Colonic mucosa (tissue), 4 donors: ENCODE results near the gene HBB. TPM values are rescaled to one million over a fixed set of nuclear protein-coding genes. Genes with fewer than 3 reads are reported as not detected.

Experiments used
- DNase-seq: peaks from one replicate; pipeline ENCODE4 v3.0.0-alpha.2; 2020
- H3K27ac ChIP-seq: fragments of 200-600 bp; one replicate; pipeline ENCODE4 v1.8.0; 2021
- H3K27me3 ChIP-seq: fragments of 200-600 bp; one replicate; pipeline ENCODE4 v1.8.0; 2021
- H3K36me3 ChIP-seq: fragments of 200-600 bp; one replicate; pipeline ENCODE4 v1.8.0; 2021
- H3K4me1 ChIP-seq: fragments of 200-600 bp; one replicate; pipeline ENCODE4 v1.8.0; 2021; ENCODE audit warnings: mild to moderate bottlenecking
- H3K4me3 ChIP-seq: fragments of 200-600 bp; one replicate; pipeline ENCODE4 v1.8.0; 2021
- H3K9ac ChIP-seq, 2 donors: one replicate each; pipeline ENCODE4 v1.7.0; 2013; ENCODE audit warnings: control low read depth in 2 of 2, low read depth in 2 of 2, low read length in 2 of 2
- H3K9me3 ChIP-seq: fragments of 200-600 bp; one replicate; pipeline ENCODE4 v1.8.0; 2021
- intact Hi-C: fragments of 100-400 bp; cut with DNase I; formaldehyde crosslinking; loops from one replicate; pipeline ENCODE4 v1.14.1; 2022
- total RNA-seq, 2 donors: library from RNA; stranded (reverse); fragmentation: NEBNext Ultra II Directional in 1 of 2; extraction: Animal tissue kit (Norgen Biotek cat#: 25700) in 1 of 2; gene quantifications; one replicate each; pipeline ENCODE4 v1.2.1, GENCODE V29; 2021
- TF ChIP-seq, protein P1 (sequence below): fragments of 200-600 bp; IDR thresholded peaks from one replicate; pipeline ENCODE4 v1.8.0; 2022; ENCODE audit warnings: antibody characterized with exemption, mild to moderate bottlenecking
- donor health status: healthy.
- donor health status: DM: no; HTN: no; CAD: no.
- donor health status: DM: no; HTN: no; CAD: no.

HBB gene
- total RNA-seq, 2 donors from 2014 or later: 3.0 to 113 TPM

DNA sequence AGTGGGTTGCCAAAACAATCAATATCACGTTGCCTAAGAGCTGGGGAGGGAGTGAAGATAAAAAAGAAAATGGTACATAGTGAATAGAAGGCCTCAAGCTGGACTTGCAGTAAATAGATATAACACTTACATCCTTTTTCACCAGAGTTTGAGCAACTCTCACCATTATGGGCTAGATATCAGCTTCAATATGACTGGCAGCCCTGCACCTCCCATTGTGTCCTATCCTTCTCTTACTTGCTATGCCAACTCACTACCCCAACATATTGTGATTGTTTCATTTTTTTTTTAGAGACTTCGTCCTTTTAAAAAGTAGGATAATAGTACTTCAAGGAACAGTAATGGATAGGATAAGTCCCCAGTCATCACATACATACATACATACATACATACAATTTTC, 15.3 kb upstream of the HBB start:
- Histone ChIP-seq H3K4me1 (no peaks in the 10 kb centered on the region), H3K27me3 (no peaks in the 10 kb centered on the region), H3K36me3 (no peaks in the 10 kb centered on the region), H3K9me3 (no peaks in the 10 kb centered on the region), H3K4me3 (no peak overlapping the region), H3K27ac (no peak overlapping the region), H3K9ac (no peak overlapping the region)
- TF ChIP-seq, protein P1, sequence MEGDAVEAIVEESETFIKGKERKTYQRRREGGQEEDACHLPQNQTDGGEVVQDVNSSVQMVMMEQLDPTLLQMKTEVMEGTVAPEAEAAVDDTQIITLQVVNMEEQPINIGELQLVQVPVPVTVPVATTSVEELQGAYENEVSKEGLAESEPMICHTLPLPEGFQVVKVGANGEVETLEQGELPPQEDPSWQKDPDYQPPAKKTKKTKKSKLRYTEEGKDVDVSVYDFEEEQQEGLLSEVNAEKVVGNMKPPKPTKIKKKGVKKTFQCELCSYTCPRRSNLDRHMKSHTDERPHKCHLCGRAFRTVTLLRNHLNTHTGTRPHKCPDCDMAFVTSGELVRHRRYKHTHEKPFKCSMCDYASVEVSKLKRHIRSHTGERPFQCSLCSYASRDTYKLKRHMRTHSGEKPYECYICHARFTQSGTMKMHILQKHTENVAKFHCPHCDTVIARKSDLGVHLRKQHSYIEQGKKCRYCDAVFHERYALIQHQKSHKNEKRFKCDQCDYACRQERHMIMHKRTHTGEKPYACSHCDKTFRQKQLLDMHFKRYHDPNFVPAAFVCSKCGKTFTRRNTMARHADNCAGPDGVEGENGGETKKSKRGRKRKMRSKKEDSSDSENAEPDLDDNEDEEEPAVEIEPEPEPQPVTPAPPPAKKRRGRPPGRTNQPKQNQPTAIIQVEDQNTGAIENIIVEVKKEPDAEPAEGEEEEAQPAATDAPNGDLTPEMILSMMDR: no peak
- DNase-seq: no peak
- intact Hi-C loops: no loop called here

DNA sequence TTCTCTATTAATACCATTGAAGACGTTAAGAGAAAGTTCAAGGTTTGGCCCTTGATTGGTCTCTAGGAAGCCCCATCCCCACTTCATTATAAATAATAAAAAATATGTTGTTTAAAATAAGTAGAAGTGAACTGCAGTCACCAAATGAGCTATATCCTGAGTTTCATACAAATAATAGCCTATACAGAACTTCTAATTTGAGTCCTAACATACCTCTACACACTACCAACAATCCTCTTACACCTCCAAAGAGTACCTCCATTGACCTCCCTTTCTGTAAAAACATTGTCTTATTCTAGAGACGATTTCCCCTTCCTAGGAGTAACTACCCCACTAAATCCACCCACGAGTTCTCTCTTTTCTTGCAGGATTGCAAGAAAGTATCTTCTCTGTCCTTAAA, 14.6 kb upstream of the HBB start:
- TF ChIP-seq, protein P1: no peak
- no peak for DNase-seq
- Histone ChIP-seq H3K9me3 (no peaks in the 10 kb centered on the region), H3K27me3 (no peaks in the 10 kb centered on the region), H3K27ac (no peak overlapping the region), H3K4me1 (no peaks in the 10 kb centered on the region), H3K36me3 (no peaks in the 10 kb centered on the region), H3K4me3 (no peak overlapping the region), H3K9ac (no peak overlapping the region)
- intact Hi-C loops: no loop called here

DNA sequence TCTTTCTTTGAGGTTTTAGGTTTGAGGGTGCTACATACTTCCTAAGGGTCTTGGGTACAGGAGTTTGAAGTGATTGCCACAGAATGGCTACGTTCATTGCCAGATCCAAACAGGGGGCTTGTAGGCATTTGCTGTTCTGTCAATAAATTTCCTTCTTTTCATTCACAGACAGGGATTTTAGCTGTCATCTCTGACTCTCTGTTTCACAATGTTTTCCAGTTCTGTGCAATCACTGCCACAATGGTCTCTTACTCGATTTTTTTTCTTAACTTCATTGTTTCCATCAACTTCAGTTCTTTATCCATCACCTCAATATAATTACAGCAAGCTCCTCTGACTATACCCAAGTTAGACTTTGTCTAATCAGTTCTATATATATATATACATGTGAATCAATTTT, 13.6 kb upstream of the HBB start:
- Histone ChIP-seq H3K9ac (no peak overlapping the region), H3K4me3 (no peak overlapping the region), H3K27me3 (no peaks in the 10 kb centered on the region), H3K9me3 (no peaks in the 10 kb centered on the region), H3K36me3 (no peaks in the 10 kb centered on the region), H3K27ac (no peak overlapping the region), H3K4me1 (no peaks in the 10 kb centered on the region)
- intact Hi-C loops: no loop called here
- no peak for DNase-seq
- TF ChIP-seq, protein P1: no peak

DNA sequence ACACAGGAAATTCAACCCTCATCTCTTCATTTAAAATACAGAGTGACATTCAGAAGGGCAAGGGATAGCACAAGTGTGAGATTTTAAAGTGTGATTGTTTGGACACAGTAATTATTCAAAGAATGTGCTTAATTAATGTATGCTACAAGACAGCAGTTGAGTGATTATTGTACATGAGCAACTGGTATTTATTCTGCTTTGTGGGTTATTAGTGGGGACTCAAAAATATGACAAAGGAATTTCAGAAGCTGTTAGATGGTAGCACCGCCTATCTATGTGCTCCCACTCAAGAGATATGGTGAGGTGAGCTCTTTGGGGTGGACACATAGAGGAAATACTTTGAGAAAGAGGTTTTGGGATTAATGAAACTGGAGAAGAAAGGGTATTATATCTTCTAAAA, 13.2 kb upstream of the HBB start:
- Histone ChIP-seq H3K4me3 (no peak overlapping the region), H3K27ac (no peak overlapping the region), H3K9me3 (no peaks in the 10 kb centered on the region), H3K36me3 (no peaks in the 10 kb centered on the region), H3K27me3 (no peaks in the 10 kb centered on the region), H3K4me1 (no peaks in the 10 kb centered on the region), H3K9ac (no peak overlapping the region)
- intact Hi-C loops: no loop called here
- DNase-seq: no peak
- TF ChIP-seq, protein P1: no peak

DNA sequence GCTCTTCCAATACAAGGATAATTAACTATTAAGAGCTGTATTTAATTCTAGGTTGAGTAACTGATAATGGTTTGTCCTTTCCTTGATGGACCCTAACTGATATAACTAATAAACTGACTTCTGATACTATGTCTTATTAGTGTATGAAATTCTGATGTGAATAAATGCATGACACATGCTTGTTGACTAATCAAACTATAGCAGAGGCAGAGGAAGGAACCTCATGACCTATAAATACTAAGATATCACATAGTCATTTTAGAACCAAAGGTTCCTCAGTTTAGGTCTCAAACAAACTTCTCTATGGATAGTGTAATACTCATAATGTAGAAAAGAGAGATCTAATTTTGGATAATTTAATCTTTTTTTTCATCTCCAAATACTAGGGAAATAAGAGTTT, 12.2 kb upstream of the HBB start:
- intact Hi-C loops: no loop called here
- no peak overlapping the region for H3K9ac ChIP-seq
- no peaks in the 10 kb centered on the region for H3K27me3 ChIP-seq
- H3K36me3 ChIP-seq: no peaks in the 10 kb centered on the region
- no peak overlapping the region for H3K4me3 ChIP-seq
- no peak for DNase-seq
- H3K9me3 ChIP-seq: no peaks in the 10 kb centered on the region
- no peaks in the 10 kb centered on the region for H3K4me1 ChIP-seq
- no peak overlapping the region for H3K27ac ChIP-seq
- TF ChIP-seq, protein P1: no peak

DNA sequence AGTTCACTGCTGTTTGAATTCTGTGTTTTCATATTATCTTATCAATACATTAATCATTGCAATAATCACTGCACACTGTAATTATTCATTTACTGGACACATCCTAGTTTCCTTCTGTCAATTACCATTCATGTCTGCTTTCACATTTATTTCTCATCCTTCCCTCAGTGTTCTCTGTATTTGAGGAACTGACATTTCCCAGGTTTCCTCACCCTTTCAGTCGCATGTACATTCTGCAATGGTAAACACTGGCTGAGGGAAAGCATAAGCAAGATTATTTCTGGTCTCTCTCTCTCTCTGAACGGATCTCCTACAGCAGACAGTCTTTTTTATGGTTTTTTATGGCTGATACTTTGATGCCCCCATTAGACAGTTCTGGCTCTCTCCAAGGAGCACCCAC, 11.6 kb upstream of the HBB start:
- Histone ChIP-seq H3K9me3 (no peaks in the 10 kb centered on the region), H3K27me3 (no peaks in the 10 kb centered on the region), H3K9ac (no peak overlapping the region), H3K4me3 (no peak overlapping the region), H3K36me3 (no peaks in the 10 kb centered on the region), H3K4me1 (no peaks in the 10 kb centered on the region), H3K27ac (no peak overlapping the region)
- no peak for DNase-seq
- intact Hi-C loops: no loop called here
- TF ChIP-seq, protein P1: no peak
